ENCODE data around the gene PMPCA.

Gene PMPCA

GRCh38 chr9:136438548-136439480, 28.4 kb downstream of the PMPCA start:
- FAIRE-seq: no peak

- no peak for FAIRE-seq
These were observed 29.3 kb downstream of the PMPCA start, which contains the start of gene INPP5E for GRCh38 chr9:136439481-136440408. TSS of gene INPP5E (minus strand) at chr9:136439845. CDS start at chr9:136439419, 426 bp downstream.

GRCh38 chr9:136441191-136441680, 30.8 kb downstream of the PMPCA start:
- no peak for FAIRE-seq

- FAIRE-seq: no peak
These were observed 31.3 kb downstream of the PMPCA start for GRCh38 chr9:136441681-136442245.

- no peak for FAIRE-seq
These were observed 31.8 kb downstream of the PMPCA start for GRCh38 chr9:136442265-136442664.

- FAIRE-seq: no peak
These were observed 32.6 kb downstream of the PMPCA start for GRCh38 chr9:136443087-136443486.

- FAIRE-seq: no peak
These were observed 33.2 kb downstream of the PMPCA start for GRCh38 chr9:136443687-136444086.

GRCh38 chr9:136444102-136444501, 33.6 kb downstream of the PMPCA start:
- FAIRE-seq: no peak

GRCh38 chr9:136445799-136446198, 35.3 kb downstream of the PMPCA start:
- no peak for FAIRE-seq

- FAIRE-seq: no peak
These were observed 36.8 kb downstream of the PMPCA start for GRCh38 chr9:136447173-136447778.

- no peak for FAIRE-seq
These were observed 38.2 kb downstream of the PMPCA start for GRCh38 chr9:136448655-136449054.

- no peak for FAIRE-seq
These were observed 40.9 kb downstream of the PMPCA start for GRCh38 chr9:136451221-136451877.

GRCh38 chr9:136453326-136453725, 42.9 kb downstream of the PMPCA start:
- FAIRE-seq: no peak

- FAIRE-seq: no peak
These were observed 43.8 kb downstream of the PMPCA start for GRCh38 chr9:136454026-136454796.

- no peak for FAIRE-seq
These were observed 44.9 kb downstream of the PMPCA start for GRCh38 chr9:136455043-136456002.

GRCh38 chr9:136456258-136456657, 45.8 kb downstream of the PMPCA start:
- no peak for FAIRE-seq

GRCh38 chr9:136457326-136457725, 46.9 kb downstream of the PMPCA start:
- no peak for FAIRE-seq

- no peak for FAIRE-seq
These were observed 49.0 kb downstream of the PMPCA start for GRCh38 chr9:136459425-136459824.

- no peak for FAIRE-seq
These were observed 50.4 kb downstream of the PMPCA start for GRCh38 chr9:136460772-136461325.

- FAIRE-seq: no peak
These were observed 52.2 kb downstream of the PMPCA start for GRCh38 chr9:136462664-136463063.
